ENCODE results near the gene ANKFN1. TPM values are rescaled to one million over a fixed set of nuclear protein-coding genes. Genes with fewer than 3 reads are reported as not detected.

The ANKFN1 gene
- total and polyA plus RNA-seq, 5 experiments from 2014 or later: not detected

GRCh38 chr17:56499799-56500388 lies 346.6 kb downstream of the ANKFN1 start:
- no peak for ATAC-seq
- H3K9me3 Mint-ChIP-seq: no peaks in the 10 kb centered on the region
- POLR2A ChIA-PET: no interaction called here

GRCh38 chr17:56502120-56502654 lies 348.9 kb downstream of the ANKFN1 start:
- no peaks in the 10 kb centered on the region for H3K36me3 Mint-ChIP-seq
- H3K4me3 Mint-ChIP-seq: no peak overlapping the region
- POLR2A ChIA-PET: no interaction called here
- ATAC-seq (no peak), DNase-seq (no peak)
- peaks cover 0 to 2% (median 0%) of the 10 kb centered on the region in 5 donors for H3K27me3 Mint-ChIP-seq
- H3K27ac Mint-ChIP-seq: no peak overlapping the region
- no peaks in the 10 kb centered on the region for H3K9me3 Mint-ChIP-seq
- no peaks in the 10 kb centered on the region for H3K4me1 Mint-ChIP-seq

More at GRCh38 chr17:56499799-56500388, 346.6 kb downstream of the ANKFN1 start:
- no peaks in the 10 kb centered on the region for H3K4me1 Mint-ChIP-seq
- peaks cover 0 to 3% (median 0%) of the 10 kb centered on the region in 5 donors for H3K27me3 Mint-ChIP-seq
- no peaks in the 10 kb centered on the region for H3K36me3 Mint-ChIP-seq
- H3K27ac Mint-ChIP-seq: no peak overlapping the region
- peak in 5 of 10 donors; percentile 9 to 44 (median 24) for DNase-seq
- no peak overlapping the region for H3K4me3 Mint-ChIP-seq

GRCh38 chr17:56505154-56505756 lies 352.0 kb downstream of the ANKFN1 start:
- DNase-seq (no peak), ATAC-seq (no peak)
- Mint-ChIP-seq H3K4me1 (no peaks in the 10 kb centered on the region), H3K36me3 (no peaks in the 10 kb centered on the region), H3K9me3 (no peaks in the 10 kb centered on the region), H3K27me3 (peaks cover 0 to 3% (median 2%) of the 10 kb centered on the region in 5 donors), H3K27ac (no peak overlapping the region), H3K4me3 (no peak overlapping the region)
- POLR2A ChIA-PET: no interaction called here

GRCh38 chr17:56506349-56506748 lies 353.1 kb downstream of the ANKFN1 start:
- H3K27ac Mint-ChIP-seq: no peak overlapping the region
- ATAC-seq (no peak), DNase-seq (no peak)
- POLR2A ChIA-PET: no interaction called here
- peaks cover 0 to 4% (median 2%) of the 10 kb centered on the region in 5 donors for H3K27me3 Mint-ChIP-seq
- H3K36me3 Mint-ChIP-seq: no peaks in the 10 kb centered on the region
- H3K4me3 Mint-ChIP-seq: no peak overlapping the region
- no peaks in the 10 kb centered on the region for H3K4me1 Mint-ChIP-seq
- no peaks in the 10 kb centered on the region for H3K9me3 Mint-ChIP-seq

- peaks cover 0 to 4% (median 2%) of the 10 kb centered on the region in 5 donors for H3K27me3 Mint-ChIP-seq
These were observed 357.5 kb downstream of the ANKFN1 start for GRCh38 chr17:56510554-56511342.

GRCh38 chr17:56514264-56514663 lies 361.0 kb downstream of the ANKFN1 start:
- no peak overlapping the region for H3K27ac Mint-ChIP-seq
- POLR2A ChIA-PET: no interaction called here
- H3K36me3 Mint-ChIP-seq: no peaks in the 10 kb centered on the region
- H3K27me3 Mint-ChIP-seq: peaks cover 0 to 12% (median 9%) of the 10 kb centered on the region in 5 donors
- ATAC-seq (no peak), DNase-seq (no peak)
- no peaks in the 10 kb centered on the region for H3K9me3 Mint-ChIP-seq
- H3K4me3 Mint-ChIP-seq: no peak overlapping the region
- no peaks in the 10 kb centered on the region for H3K4me1 Mint-ChIP-seq

More at GRCh38 chr17:56510554-56511342, 357.5 kb downstream of the ANKFN1 start:
- no peak overlapping the region for H3K27ac Mint-ChIP-seq
- no peaks in the 10 kb centered on the region for H3K4me1 Mint-ChIP-seq
- no peaks in the 10 kb centered on the region for H3K9me3 Mint-ChIP-seq
- no peak for ATAC-seq
- no peaks in the 10 kb centered on the region for H3K36me3 Mint-ChIP-seq
- POLR2A ChIA-PET: no interaction called here
- no peak overlapping the region for H3K4me3 Mint-ChIP-seq
- DNase-seq: no peak

- no peaks in the 10 kb centered on the region for H3K9me3 Mint-ChIP-seq
- DNase-seq: no peak
- ATAC-seq: no peak
- no peaks in the 10 kb centered on the region for H3K4me1 Mint-ChIP-seq
- no peaks in the 10 kb centered on the region for H3K36me3 Mint-ChIP-seq
- no peak overlapping the region for H3K4me3 Mint-ChIP-seq
- peaks cover 0 to 18% (median 10%) of the 10 kb centered on the region in 5 donors for H3K27me3 Mint-ChIP-seq
- POLR2A ChIA-PET: interaction anchor here (0.7 kb wide), 1 partner anchor 420 kb away, joined by 3 read pairs; no protein-coding TSS in a partner anchor
- H3K27ac Mint-ChIP-seq: no peak overlapping the region
These were observed 361.6 kb downstream of the ANKFN1 start for GRCh38 chr17:56514899-56515298.

GRCh38 chr17:56521414-56522141 lies 368.3 kb downstream of the ANKFN1 start:
- no peak overlapping the region for H3K4me3 Mint-ChIP-seq
- DNase-seq (no peak), ATAC-seq (no peak)
- peaks cover 0 to 2% (median 0%) of the 10 kb centered on the region in 9 donors for H3K9me3 Mint-ChIP-seq
- H3K4me1 Mint-ChIP-seq: peaks cover 0 to 2% (median 0%) of the 10 kb centered on the region in 4 donors
- peaks cover 2 to 33% (median 12%) of the 10 kb centered on the region in 5 donors for H3K27me3 Mint-ChIP-seq
- H3K27ac Mint-ChIP-seq: no peak overlapping the region
- POLR2A ChIA-PET: no interaction called here
- H3K36me3 Mint-ChIP-seq: no peaks in the 10 kb centered on the region

GRCh38 chr17:56523042-56523441 lies 369.8 kb downstream of the ANKFN1 start:
- no peak for ATAC-seq
- Mint-ChIP-seq H3K4me3 (no peak overlapping the region), H3K27ac (no peak overlapping the region)

GRCh38 chr17:56528696-56529095 lies 375.4 kb downstream of the ANKFN1 start:
- peaks cover 0 to under 1% (median 0%) of the 10 kb centered on the region in 9 donors for H3K9me3 Mint-ChIP-seq
- no peaks in the 10 kb centered on the region for H3K36me3 Mint-ChIP-seq
- ATAC-seq (no peak), DNase-seq (no peak)
- no peaks in the 10 kb centered on the region for H3K4me1 Mint-ChIP-seq
- POLR2A ChIA-PET: no interaction called here
- H3K27ac Mint-ChIP-seq: no peak overlapping the region
- no peak overlapping the region for H3K4me3 Mint-ChIP-seq
- peaks cover 3 to 11% (median 8%) of the 10 kb centered on the region in 5 donors for H3K27me3 Mint-ChIP-seq

More at GRCh38 chr17:56523042-56523441, 369.8 kb downstream of the ANKFN1 start:
- Mint-ChIP-seq H3K27me3 (peaks cover 0 to 31% (median 12%) of the 10 kb centered on the region in 5 donors), H3K36me3 (no peaks in the 10 kb centered on the region), H3K4me1 (peaks cover 0 to 2% (median 0%) of the 10 kb centered on the region in 4 donors), H3K9me3 (peaks cover 0 to 2% (median 0%) of the 10 kb centered on the region in 9 donors)
- POLR2A ChIA-PET: no interaction called here
- DNase-seq: no peak

- Mint-ChIP-seq H3K4me3 (no peak overlapping the region), H3K27ac (no peak overlapping the region), H3K9me3 (no peaks in the 10 kb centered on the region), H3K27me3 (peaks cover 11 to 24% (median 16%) of the 10 kb centered on the region in 5 donors), H3K4me1 (no peaks in the 10 kb centered on the region), H3K36me3 (no peaks in the 10 kb centered on the region)
- DNase-seq: no peak
- POLR2A ChIA-PET: no interaction called here
- ATAC-seq: no peak
These were observed 379.7 kb downstream of the ANKFN1 start for GRCh38 chr17:56532926-56533325.

GRCh38 chr17:56536766-56537165 lies 383.5 kb downstream of the ANKFN1 start:
- H3K36me3 Mint-ChIP-seq: peaks cover 0 to 7% (median 5%) of the 10 kb centered on the region in 3 donors
- no peak overlapping the region for H3K4me3 Mint-ChIP-seq
- H3K27ac Mint-ChIP-seq: no peak overlapping the region
- peaks cover 11 to 33% (median 24%) of the 10 kb centered on the region in 5 donors for H3K27me3 Mint-ChIP-seq
- no peak for ATAC-seq
- H3K9me3 Mint-ChIP-seq: peaks cover 0 to 11% (median 0%) of the 10 kb centered on the region in 9 donors
- POLR2A ChIA-PET: no interaction called here
- no peaks in the 10 kb centered on the region for H3K4me1 Mint-ChIP-seq
- DNase-seq: no peak
